Measurements from ENCODE around the gene CDC20B. TPM values are rescaled to one million over a fixed set of nuclear protein-coding genes. Genes with fewer than 3 reads are reported as not detected.

Gene CDC20B
- total RNA-seq, 1 experiment from 2014 or later, result not detected

GRCh38 chr5:55159763-55160492 is 13.0 kb downstream of the CDC20B start, which contains the start of gene GPX8:
TSS of gene GPX8 (plus strand) at chr5:55160171. CDS start at chr5:55160193, 22 bp downstream.
- DNase-seq, result peak; percentile 53 to 60
- TF ChIP-seq CTCF (IDR thresholded peaks at IDR 0.05; ENCODE audit: insufficient read depth in 1 of 2, low read depth in 1 of 2, low read length in 1 of 2, severe bottlenecking in 1 of 2, unreplicated experiment in 1 of 2), result peak; percentile 57 to 58
- POLR2A ChIA-PET, result no interaction called here

GRCh38 chr5:55154873-55155272 is 18.1 kb downstream of the CDC20B start:
- Histone ChIP-seq H3K4me3 (ENCODE audit: low read depth, low read length) (no peak overlapping the region), H3K27me3 (replicated peaks; ENCODE audit: control insufficient read depth, insufficient read depth, low read length) (no peaks in the 10 kb centered on the region; the same call in 1 of the 2 replicates), H3K36me3 (ENCODE audit: control insufficient read depth, insufficient read depth, low read length) (no peaks in the 10 kb centered on the region), H3K4me1 (no peaks in the 10 kb centered on the region), H3K9me3 (no peaks in the 10 kb centered on the region)
- Mint-ChIP-seq H3K27me3 (ENCODE audit: insufficient read depth, unreplicated experiment) (peaks cover 37% of the 10 kb centered on the region), H3K27ac (ENCODE audit: unreplicated experiment) (no peak overlapping the region), H3K36me3 (ENCODE audit: insufficient read depth, unreplicated experiment) (no peaks in the 10 kb centered on the region), H3K9me3 (ENCODE audit: unreplicated experiment) (no peaks in the 10 kb centered on the region), H3K4me3 (ENCODE audit: unreplicated experiment) (no peak overlapping the region), H3K4me1 (ENCODE audit: low read depth, unreplicated experiment) (no peaks in the 10 kb centered on the region)
- intact Hi-C loops (cut with micrococcal nuclease; ENCODE audit: unreplicated experiment), result loop anchor here (10.0 kb wide), 1 partner anchor 640 kb away; the partner anchor contains the start of gene SNX18
- no TSS peak for BruUV-seq (replicated peaks)
- DNase-seq, result no peak
- no peak for TF ChIP-seq CTCF (IDR thresholded peaks at IDR 0.05; ENCODE audit: insufficient read depth in 1 of 2, low read depth in 1 of 2, low read length in 1 of 2, severe bottlenecking in 1 of 2, unreplicated experiment in 1 of 2)
- ChIA-PET CTCF (no interaction called here), POLR2A (no interaction called here)

More at GRCh38 chr5:55159763-55160492, 13.0 kb downstream of the CDC20B start, which contains the start of gene GPX8:
- Mint-ChIP-seq H3K9me3 (ENCODE audit: unreplicated experiment) (no peaks in the 10 kb centered on the region), H3K36me3 (ENCODE audit: insufficient read depth, unreplicated experiment) (no peaks in the 10 kb centered on the region), H3K4me1 (ENCODE audit: low read depth, unreplicated experiment) (no peaks in the 10 kb centered on the region), H3K4me3 (ENCODE audit: unreplicated experiment) (peak within 1 kb of the TSS; percentile 78), H3K27ac (ENCODE audit: unreplicated experiment) (peak within 1 kb of the TSS; percentile 78), H3K27me3 (ENCODE audit: insufficient read depth, unreplicated experiment) (peaks cover 18% of the 10 kb centered on the region)
- Histone ChIP-seq H3K36me3 (ENCODE audit: control insufficient read depth, insufficient read depth, low read length) (no peaks in the 10 kb centered on the region), H3K4me3 (ENCODE audit: low read depth, low read length) (peak within 1 kb of the TSS; percentile 32), H3K4me1 (no peaks in the 10 kb centered on the region), H3K27me3 (replicated peaks; ENCODE audit: control insufficient read depth, insufficient read depth, low read length) (no peaks in the 10 kb centered on the region), H3K9me3 (no peaks in the 10 kb centered on the region)
- BruUV-seq (replicated peaks), result no TSS peak
- intact Hi-C loops (cut with micrococcal nuclease; ENCODE audit: unreplicated experiment), result loop anchor here (1.0 to 10.0 kb wide), 2 partner anchors 14 to 645 kb away; partner anchors contain the start of gene SNX18
- CTCF ChIA-PET, result interaction anchor here (0.6 to 1.6 kb wide), 22 partner anchors 10 to 762 kb away, joined by 3 to 42 read pairs (median 4); partner anchors contain the start of genes CCNO and MCIDAS

GRCh38 chr5:55151923-55152842 is 20.8 kb downstream of the CDC20B start:
- no peak overlapping the region for H3K27ac Mint-ChIP-seq (ENCODE audit: unreplicated experiment)
- intact Hi-C loops (cut with micrococcal nuclease; ENCODE audit: unreplicated experiment), result loop anchor here (10.0 kb wide), 1 partner anchor 637 kb away; the partner anchor contains the start of gene SNX18
- no peak for DNase-seq

More at GRCh38 chr5:55151923-55152842, 20.8 kb downstream of the CDC20B start:
- no peaks in the 10 kb centered on the region for H3K9me3 ChIP-seq
- no peaks in the 10 kb centered on the region for H3K36me3 Mint-ChIP-seq (ENCODE audit: insufficient read depth, unreplicated experiment)
- no TSS peak for BruUV-seq (replicated peaks)
- H3K4me3 ChIP-seq (ENCODE audit: low read depth, low read length), result no peak overlapping the region
- no peaks in the 10 kb centered on the region for H3K9me3 Mint-ChIP-seq (ENCODE audit: unreplicated experiment)
- POLR2A ChIA-PET, result no interaction called here
- no peaks in the 10 kb centered on the region for H3K4me1 Mint-ChIP-seq (ENCODE audit: low read depth, unreplicated experiment)
- H3K4me1 ChIP-seq, result no peaks in the 10 kb centered on the region
- TF ChIP-seq CTCF (IDR thresholded peaks at IDR 0.05; ENCODE audit: insufficient read depth in 1 of 2, low read depth in 1 of 2, low read length in 1 of 2, severe bottlenecking in 1 of 2, unreplicated experiment in 1 of 2), result no peak
- H3K27me3 Mint-ChIP-seq (ENCODE audit: insufficient read depth, unreplicated experiment), result peaks cover 39% of the 10 kb centered on the region
- no peaks in the 10 kb centered on the region; the same call in 1 of the 2 replicates for H3K27me3 ChIP-seq (replicated peaks; ENCODE audit: control insufficient read depth, insufficient read depth, low read length)
- CTCF ChIA-PET, result no interaction called here
- H3K4me3 Mint-ChIP-seq (ENCODE audit: unreplicated experiment), result no peak overlapping the region
- H3K36me3 ChIP-seq (ENCODE audit: control insufficient read depth, insufficient read depth, low read length), result no peaks in the 10 kb centered on the region
